HEK293 (cell line): Measurements from ENCODE around the gene RBM39.

Experiments used
- KLF8 ChIP-seq: fragments of 450-650 bp; formaldehyde crosslinking; IDR thresholded peaks from 2 replicates; pipeline ENCODE4 v1.5.1; 2016; ENCODE audit warnings: missing biosample characterization, missing genetic modification characterization
- KLF9 ChIP-seq: fragments of 450-650 bp; formaldehyde crosslinking; IDR thresholded peaks from 2 replicates; pipeline ENCODE4 v1.5.1; 2016; ENCODE audit warnings: missing biosample characterization, missing genetic modification characterization, low read depth
- MEIS1 ChIP-seq: sonication (generic); formaldehyde crosslinking; IDR thresholded peaks from 2 replicates; pipeline ENCODE4 v1.8.1; 2022; ENCODE audit warnings: missing genetic modification reagents, mild to moderate bottlenecking, borderline replicate concordance
- OSR2 ChIP-seq: fragments of 450-650 bp; formaldehyde crosslinking; IDR thresholded peaks from 2 replicates; pipeline ENCODE4 v1.5.1; 2016; ENCODE audit warnings: missing biosample characterization, missing genetic modification characterization
- RBAK ChIP-seq: fragments of 450-650 bp; formaldehyde crosslinking; IDR thresholded peaks from 2 replicates; pipeline ENCODE4 v1.5.1; 2016; ENCODE audit warnings: missing biosample characterization, missing genetic modification characterization
- TRIM28 ChIP-seq: IDR thresholded peaks from 2 replicates; pipeline ENCODE4 v1.6.1; 2011; ENCODE audit warnings: low read length, control low read depth, borderline replicate concordance
- ZBTB20 ChIP-seq: fragments of 450-650 bp; formaldehyde crosslinking; IDR thresholded peaks from 2 replicates; pipeline ENCODE4 v1.5.1; 2016; ENCODE audit warnings: missing biosample characterization, missing genetic modification characterization
- ZBTB7A ChIP-seq: fragments of 450-650 bp; formaldehyde crosslinking; IDR thresholded peaks from 2 replicates; pipeline ENCODE4 v1.5.1; 2016; ENCODE audit warnings: low read depth, missing biosample characterization, missing genetic modification characterization
- ZNF133 ChIP-seq: fragments of 450-650 bp; formaldehyde crosslinking; IDR thresholded peaks from 2 replicates; pipeline ENCODE4 v1.5.1; 2016; ENCODE audit warnings: missing biosample characterization, missing genetic modification characterization
- ZNF202 ChIP-seq: fragments of 450-650 bp; formaldehyde crosslinking; IDR thresholded peaks from 2 replicates; pipeline ENCODE4 v1.5.1; 2016; ENCODE audit warnings: missing biosample characterization, missing genetic modification characterization, borderline replicate concordance
- ZNF350 ChIP-seq: fragments of 450-650 bp; formaldehyde crosslinking; IDR thresholded peaks from 2 replicates; pipeline ENCODE4 v1.5.0; 2017; ENCODE audit warnings: missing biosample characterization, mild to moderate bottlenecking, missing genetic modification characterization
- ZNF366 ChIP-seq: fragments of 450-650 bp; formaldehyde crosslinking; conservative IDR thresholded peaks from 2 replicates; pipeline ENCODE4 v1.5.1; 2016; ENCODE audit warnings: missing biosample characterization, missing genetic modification characterization
- ZNF501 ChIP-seq: fragments of 450-650 bp; formaldehyde crosslinking; IDR thresholded peaks from 2 replicates; pipeline ENCODE4 v1.5.1; 2016; ENCODE audit warnings: missing biosample characterization, missing genetic modification characterization
- ZNF555 ChIP-seq: fragments of 450-650 bp; formaldehyde crosslinking; conservative IDR thresholded peaks from 2 replicates; pipeline ENCODE4 v1.5.1; 2017; ENCODE audit warnings: missing biosample characterization, mild to moderate bottlenecking, missing genetic modification characterization, inconsistent platforms
- ZNF596 ChIP-seq: fragments of 450-650 bp; IDR thresholded peaks from 2 replicates; pipeline ENCODE4 v1.5.0; 2018; ENCODE audit warnings: missing biosample characterization, mild to moderate bottlenecking, missing genetic modification characterization, moderate library complexity
- ZNF600 ChIP-seq: fragments of 450-650 bp; formaldehyde crosslinking; IDR thresholded peaks from 2 replicates; pipeline ENCODE4 v1.5.1; 2016; ENCODE audit warnings: missing biosample characterization, missing genetic modification characterization
- ZNF624 ChIP-seq: fragments of 450-650 bp; formaldehyde crosslinking; IDR thresholded peaks from 2 replicates; pipeline ENCODE4 v1.5.1; 2017; ENCODE audit warnings: missing biosample characterization, missing genetic modification characterization
- ZNF626 ChIP-seq: fragments of 450-650 bp; sonication (Bioruptor Pico); formaldehyde crosslinking; IDR thresholded peaks from 2 replicates; pipeline ENCODE4 v1.5.1; 2018; ENCODE audit warnings: missing biosample characterization, missing genetic modification characterization, inconsistent platforms
- TF ChIP-seq, protein P1 (sequence below): fragments of 450-650 bp; formaldehyde crosslinking; IDR thresholded peaks from 2 replicates; pipeline ENCODE4 v1.5.1; 2017; ENCODE audit warnings: missing biosample characterization, missing genetic modification characterization
- TF ChIP-seq, protein P2 (sequence below): fragments of 450-650 bp; formaldehyde crosslinking; optimal IDR thresholded peaks from 2 replicates; pipeline ENCODE3; 2016; ENCODE audit warnings: missing biosample characterization, mild to moderate bottlenecking, missing genetic modification characterization
- TF ChIP-seq, protein P3 (sequence below): fragments of 450-650 bp; formaldehyde crosslinking; IDR thresholded peaks from 2 replicates; pipeline ENCODE4 v1.5.1; 2016; ENCODE audit warnings: missing biosample characterization, missing genetic modification characterization
- TF ChIP-seq, protein P4 (sequence below): fragments of 450-650 bp; formaldehyde crosslinking; IDR thresholded peaks from 2 replicates; pipeline ENCODE4 v1.5.1; 2016; ENCODE audit warnings: missing biosample characterization, missing genetic modification characterization
- TF ChIP-seq, protein P5 (sequence below): fragments of 450-650 bp; formaldehyde crosslinking; IDR thresholded peaks from 2 replicates; pipeline ENCODE4 v1.5.1; 2016; ENCODE audit warnings: missing biosample characterization, missing genetic modification characterization
- TF ChIP-seq, protein P6 (sequence below): fragments of 450-650 bp; formaldehyde crosslinking; IDR thresholded peaks from 2 replicates; pipeline ENCODE4 v1.5.1; 2016; ENCODE audit warnings: missing biosample characterization, missing genetic modification characterization
- TF ChIP-seq, protein P7 (sequence below): fragments of 450-650 bp; formaldehyde crosslinking; IDR thresholded peaks from 2 replicates; pipeline ENCODE4 v1.5.1; 2016; ENCODE audit warnings: missing biosample characterization, missing genetic modification characterization

Gene RBM39

DNA sequence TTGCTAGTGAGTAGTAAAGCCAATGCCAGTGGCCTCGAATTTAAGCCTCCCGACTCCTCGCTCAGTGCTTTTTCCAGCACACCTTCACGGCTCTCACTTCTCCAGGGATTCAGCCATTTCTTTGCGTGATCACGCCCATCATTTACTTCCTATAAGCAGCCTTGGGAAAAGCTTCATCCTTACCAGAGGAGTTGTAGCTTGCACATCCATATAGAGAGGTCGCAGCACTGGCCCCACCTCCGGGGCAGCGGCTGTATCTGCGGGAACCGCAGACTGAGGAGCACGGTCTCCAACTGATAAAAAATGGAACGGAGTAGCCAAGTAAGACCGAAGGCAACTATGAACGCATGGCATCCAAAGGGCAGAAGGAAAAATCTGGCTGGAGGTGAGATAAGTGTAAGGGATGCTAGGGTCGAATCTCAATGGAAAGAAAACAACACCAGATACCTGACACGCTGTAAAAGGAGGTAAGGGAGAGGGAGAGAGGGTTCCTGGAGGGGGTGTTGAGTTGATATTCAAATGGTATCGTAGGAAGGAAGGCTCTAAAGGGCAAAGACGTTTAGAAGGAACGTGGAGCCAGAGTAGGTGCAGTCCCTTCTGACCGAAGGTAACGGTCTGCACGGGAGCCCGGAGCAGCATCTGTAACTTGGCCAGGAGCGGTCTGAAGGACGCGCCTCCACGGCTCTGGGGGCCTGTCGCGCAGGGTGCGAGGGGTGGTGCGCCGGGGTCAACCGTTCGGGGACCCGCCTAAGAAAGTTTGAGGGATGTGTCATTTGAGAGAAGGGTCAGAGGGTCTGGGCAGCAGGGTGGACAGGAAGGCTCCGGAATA lies 43.5 kb downstream of the RBM39 start (continued):
- TF ChIP-seq, protein P1, sequence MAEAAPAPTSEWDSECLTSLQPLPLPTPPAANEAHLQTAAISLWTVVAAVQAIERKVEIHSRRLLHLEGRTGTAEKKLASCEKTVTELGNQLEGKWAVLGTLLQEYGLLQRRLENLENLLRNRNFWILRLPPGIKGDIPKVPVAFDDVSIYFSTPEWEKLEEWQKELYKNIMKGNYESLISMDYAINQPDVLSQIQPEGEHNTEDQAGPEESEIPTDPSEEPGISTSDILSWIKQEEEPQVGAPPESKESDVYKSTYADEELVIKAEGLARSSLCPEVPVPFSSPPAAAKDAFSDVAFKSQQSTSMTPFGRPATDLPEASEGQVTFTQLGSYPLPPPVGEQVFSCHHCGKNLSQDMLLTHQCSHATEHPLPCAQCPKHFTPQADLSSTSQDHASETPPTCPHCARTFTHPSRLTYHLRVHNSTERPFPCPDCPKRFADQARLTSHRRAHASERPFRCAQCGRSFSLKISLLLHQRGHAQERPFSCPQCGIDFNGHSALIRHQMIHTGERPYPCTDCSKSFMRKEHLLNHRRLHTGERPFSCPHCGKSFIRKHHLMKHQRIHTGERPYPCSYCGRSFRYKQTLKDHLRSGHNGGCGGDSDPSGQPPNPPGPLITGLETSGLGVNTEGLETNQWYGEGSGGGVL (tag by site-specific recombination) = peak; percentile 75
- TF ChIP-seq, protein P2, sequence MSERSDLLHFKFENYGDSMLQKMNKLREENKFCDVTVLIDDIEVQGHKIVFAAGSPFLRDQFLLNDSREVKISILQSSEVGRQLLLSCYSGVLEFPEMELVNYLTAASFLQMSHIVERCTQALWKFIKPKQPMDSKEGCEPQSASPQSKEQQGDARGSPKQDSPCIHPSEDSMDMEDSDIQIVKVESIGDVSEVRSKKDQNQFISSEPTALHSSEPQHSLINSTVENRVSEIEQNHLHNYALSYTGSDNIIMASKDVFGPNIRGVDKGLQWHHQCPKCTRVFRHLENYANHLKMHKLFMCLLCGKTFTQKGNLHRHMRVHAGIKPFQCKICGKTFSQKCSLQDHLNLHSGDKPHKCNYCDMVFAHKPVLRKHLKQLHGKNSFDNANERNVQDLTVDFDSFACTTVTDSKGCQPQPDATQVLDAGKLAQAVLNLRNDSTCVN (tag by site-specific recombination) = peak; percentile 79
- TF ChIP-seq ZBTB7A (tag by site-specific recombination) (peak; percentile 15; the same call in 1 of the 2 replicates), ZNF202 (tag by site-specific recombination) (no peak), ZBTB20 (peak; percentile 39; the same call in 1 of the 2 replicates), KLF9 (peak; percentile 11; the same call in 1 of the 2 replicates), ZNF501 (tag by site-specific recombination) (no peak; the same call in 1 of the 2 replicates), ZNF555 (no peak), ZNF600 (tag by site-specific recombination) (peak; percentile 89), OSR2 (tag by site-specific recombination) (no peak), KLF8 (tag by site-specific recombination) (no peak), ZNF133 (tag by site-specific recombination) (no peak), RBAK (tag by site-specific recombination) (no peak), TRIM28 (no peak), ZNF350 (tag by site-specific recombination) (no peak), ZNF626 (tag by site-specific recombination) (no peak), ZNF596 (tag by site-specific recombination) (no peak), ZNF366 (tag by site-specific recombination) (0 out of 2 replicates have a peak, but pooled peaks have one; percentile 8), MEIS1 (CRISPR knock-in tag) (no peak), ZNF624 (tag by site-specific recombination) (no peak)
- TF ChIP-seq, protein P3, sequence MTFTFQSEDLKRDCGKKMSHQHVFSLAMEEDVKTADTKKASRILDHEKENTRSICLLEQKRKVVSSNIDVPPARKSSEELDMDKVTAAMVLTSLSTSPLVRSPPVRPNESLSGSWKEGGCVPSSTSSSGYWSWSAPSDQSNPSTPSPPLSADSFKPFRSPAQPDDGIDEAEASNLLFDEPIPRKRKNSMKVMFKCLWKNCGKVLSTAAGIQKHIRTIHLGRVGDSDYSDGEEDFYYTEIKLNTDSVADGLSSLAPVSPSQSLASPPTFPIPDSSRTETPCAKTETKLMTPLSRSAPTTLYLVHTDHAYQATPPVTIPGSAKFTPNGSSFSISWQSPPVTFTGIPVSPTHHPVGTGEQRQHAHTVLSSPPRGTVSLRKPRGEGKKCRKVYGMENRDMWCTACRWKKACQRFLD (tag by site-specific recombination) = no peak
- TF ChIP-seq, protein P4, sequence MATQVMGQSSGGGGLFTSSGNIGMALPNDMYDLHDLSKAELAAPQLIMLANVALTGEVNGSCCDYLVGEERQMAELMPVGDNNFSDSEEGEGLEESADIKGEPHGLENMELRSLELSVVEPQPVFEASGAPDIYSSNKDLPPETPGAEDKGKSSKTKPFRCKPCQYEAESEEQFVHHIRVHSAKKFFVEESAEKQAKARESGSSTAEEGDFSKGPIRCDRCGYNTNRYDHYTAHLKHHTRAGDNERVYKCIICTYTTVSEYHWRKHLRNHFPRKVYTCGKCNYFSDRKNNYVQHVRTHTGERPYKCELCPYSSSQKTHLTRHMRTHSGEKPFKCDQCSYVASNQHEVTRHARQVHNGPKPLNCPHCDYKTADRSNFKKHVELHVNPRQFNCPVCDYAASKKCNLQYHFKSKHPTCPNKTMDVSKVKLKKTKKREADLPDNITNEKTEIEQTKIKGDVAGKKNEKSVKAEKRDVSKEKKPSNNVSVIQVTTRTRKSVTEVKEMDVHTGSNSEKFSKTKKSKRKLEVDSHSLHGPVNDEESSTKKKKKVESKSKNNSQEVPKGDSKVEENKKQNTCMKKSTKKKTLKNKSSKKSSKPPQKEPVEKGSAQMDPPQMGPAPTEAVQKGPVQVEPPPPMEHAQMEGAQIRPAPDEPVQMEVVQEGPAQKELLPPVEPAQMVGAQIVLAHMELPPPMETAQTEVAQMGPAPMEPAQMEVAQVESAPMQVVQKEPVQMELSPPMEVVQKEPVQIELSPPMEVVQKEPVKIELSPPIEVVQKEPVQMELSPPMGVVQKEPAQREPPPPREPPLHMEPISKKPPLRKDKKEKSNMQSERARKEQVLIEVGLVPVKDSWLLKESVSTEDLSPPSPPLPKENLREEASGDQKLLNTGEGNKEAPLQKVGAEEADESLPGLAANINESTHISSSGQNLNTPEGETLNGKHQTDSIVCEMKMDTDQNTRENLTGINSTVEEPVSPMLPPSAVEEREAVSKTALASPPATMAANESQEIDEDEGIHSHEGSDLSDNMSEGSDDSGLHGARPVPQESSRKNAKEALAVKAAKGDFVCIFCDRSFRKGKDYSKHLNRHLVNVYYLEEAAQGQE (tag by site-specific recombination) = peak; percentile 11; the same call in 1 of the 2 replicates
- TF ChIP-seq, protein P5, sequence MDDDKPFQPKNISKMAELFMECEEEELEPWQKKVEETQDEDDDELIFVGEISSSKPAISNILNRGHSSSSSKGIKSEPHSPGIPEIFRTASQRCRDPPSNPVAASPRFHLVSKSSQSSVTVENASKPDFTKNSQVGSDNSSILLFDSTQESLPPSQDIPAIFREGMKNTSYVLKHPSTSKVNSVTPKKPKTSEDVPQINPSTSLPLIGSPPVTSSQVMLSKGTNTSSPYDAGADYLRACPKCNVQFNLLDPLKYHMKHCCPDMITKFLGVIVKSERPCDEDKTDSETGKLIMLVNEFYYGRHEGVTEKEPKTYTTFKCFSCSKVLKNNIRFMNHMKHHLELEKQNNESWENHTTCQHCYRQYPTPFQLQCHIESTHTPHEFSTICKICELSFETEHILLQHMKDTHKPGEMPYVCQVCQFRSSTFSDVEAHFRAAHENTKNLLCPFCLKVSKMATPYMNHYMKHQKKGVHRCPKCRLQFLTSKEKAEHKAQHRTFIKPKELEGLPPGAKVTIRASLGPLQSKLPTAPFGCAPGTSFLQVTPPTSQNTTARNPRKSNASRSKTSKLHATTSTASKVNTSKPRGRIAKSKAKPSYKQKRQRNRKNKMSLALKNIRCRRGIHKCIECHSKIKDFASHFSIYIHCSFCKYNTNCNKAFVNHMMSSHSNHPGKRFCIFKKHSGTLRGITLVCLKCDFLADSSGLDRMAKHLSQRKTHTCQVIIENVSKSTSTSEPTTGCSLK (tag by site-specific recombination) = 0 out of 2 replicates have a peak, but pooled peaks have one; percentile 45
- TF ChIP-seq, protein P6, sequence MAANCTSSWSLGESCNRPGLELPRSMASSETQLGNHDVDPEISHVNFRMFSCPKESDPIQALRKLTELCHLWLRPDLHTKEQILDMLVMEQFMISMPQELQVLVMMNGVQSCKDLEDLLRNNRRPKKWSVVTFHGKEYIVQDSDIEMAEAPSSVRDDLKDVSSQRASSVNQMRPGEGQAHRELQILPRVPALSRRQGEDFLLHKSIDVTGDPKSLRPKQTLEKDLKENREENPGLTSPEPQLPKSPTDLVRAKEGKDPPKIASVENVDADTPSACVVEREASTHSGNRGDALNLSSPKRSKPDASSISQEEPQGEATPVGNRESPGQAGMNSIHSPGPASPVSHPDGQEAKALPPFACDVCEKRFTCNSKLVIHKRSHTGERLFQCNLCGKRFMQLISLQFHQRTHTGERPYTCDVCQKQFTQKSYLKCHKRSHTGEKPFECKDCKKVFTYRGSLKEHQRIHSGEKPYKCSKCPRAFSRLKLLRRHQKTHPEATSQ (tag by site-specific recombination) = no peak
- TF ChIP-seq, protein P7, sequence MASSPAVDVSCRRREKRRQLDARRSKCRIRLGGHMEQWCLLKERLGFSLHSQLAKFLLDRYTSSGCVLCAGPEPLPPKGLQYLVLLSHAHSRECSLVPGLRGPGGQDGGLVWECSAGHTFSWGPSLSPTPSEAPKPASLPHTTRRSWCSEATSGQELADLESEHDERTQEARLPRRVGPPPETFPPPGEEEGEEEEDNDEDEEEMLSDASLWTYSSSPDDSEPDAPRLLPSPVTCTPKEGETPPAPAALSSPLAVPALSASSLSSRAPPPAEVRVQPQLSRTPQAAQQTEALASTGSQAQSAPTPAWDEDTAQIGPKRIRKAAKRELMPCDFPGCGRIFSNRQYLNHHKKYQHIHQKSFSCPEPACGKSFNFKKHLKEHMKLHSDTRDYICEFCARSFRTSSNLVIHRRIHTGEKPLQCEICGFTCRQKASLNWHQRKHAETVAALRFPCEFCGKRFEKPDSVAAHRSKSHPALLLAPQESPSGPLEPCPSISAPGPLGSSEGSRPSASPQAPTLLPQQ (tag by site-specific recombination) = peak; percentile 48; the same call in 1 of the 2 replicates
